HepG2 (cell line): ENCODE measurements around the gene IQCH. TPM values are rescaled to one million over a fixed set of nuclear protein-coding genes. Genes with fewer than 3 reads are reported as not detected.
"Not testable (repeated sequence)": the region's sequence is repeated elsewhere in the genome, so short reads cannot be mapped to it uniquely, and the experiment has no call there.

Experiments used
- ATAC-seq: fragments of 200-7000 bp; cut with Tn5 transposase; 3 replicates; pipeline ENCODE4 v1.9.1; 2020; ENCODE audit warnings: mild to moderate bottlenecking, moderate library complexity
- BruUV-seq: library from RNA; stranded (reverse); fragments of 400-500 nt; replicated peaks from 2 replicates; lab custom pipeline; 2021; lab: Mats Ljungman, UMichigan
- CTCF ChIA-PET: fragments of 300-600 bp; formaldehyde crosslinking; extraction: SDS; loops from one replicate; lab custom pipeline; 2021; ENCODE audit warnings: low total read pairs, inconsistent platforms, low intra/inter-chr PET ratio; lab: Yijun Ruan, JAX
- POLR2A ChIA-PET: fragments of 350-600 bp; sonication (Branson Sonifier 250); formaldehyde crosslinking; loops from one replicate; lab custom pipeline; 2020; ENCODE audit warnings: antibody characterized with exemption, inconsistent platforms; lab: Yijun Ruan, JAX
- DNase-seq: peaks from one replicate; pipeline ENCODE4 v3.0.0-alpha.2; 2015; ENCODE audit warnings: low spot score
- FAIRE-seq: peaks from 3 replicates; lab custom pipeline; 2011; peaks lifted over from hg19 to GRCh38; lab: Jason Lieb, UNC
- H2AFZ ChIP-seq: one replicate; pipeline ENCODE4 v1.6.1; 2011; ENCODE audit warnings: low read length, inconsistent platforms
- H3K27ac ChIP-seq: fragments of 300-600 bp; 3 replicates; pipeline ENCODE4 v1.8.0; 2011; ENCODE audit warnings: mixed run types, mild to moderate bottlenecking, mixed read lengths, low read length, inconsistent platforms; ENCODE audit not compliant: insufficient read depth; ENCODE audit errors: extremely low read length
- H3K27me3 ChIP-seq, 2 experiments: fragments of 200-600 bp in 1 of 2; 2 replicates in 1 of 2; 3 replicates in 1 of 2; pipeline versions ENCODE4 v1.6.0 to v1.8.0; 2011; ENCODE audit warnings: low read length in 2 of 2, mild to moderate bottlenecking in 2 of 2, moderate library complexity in 2 of 2, inconsistent platforms in 1 of 2; ENCODE audit not compliant: insufficient read depth in 2 of 2, control insufficient read depth in 1 of 2
- H3K36me3 ChIP-seq, 2 experiments: fragments of 200-600 bp in 1 of 2; replicated peaks in 1 of 2; 2 replicates in 1 of 2; 3 replicates in 1 of 2; pipeline versions ENCODE4 v1.5.1 to v1.8.0; 2011; ENCODE audit warnings: low read length in 2 of 2, inconsistent platforms in 1 of 2; ENCODE audit not compliant: insufficient read depth in 2 of 2, control insufficient read depth in 1 of 2
- H3K4me1 ChIP-seq: 2 replicates; pipeline ENCODE4 v1.5.1; 2012; ENCODE audit warnings: low read length, inconsistent platforms; ENCODE audit not compliant: insufficient read depth
- H3K4me2 ChIP-seq: 2 replicates; pipeline ENCODE4 v1.6.0; 2011; ENCODE audit warnings: low read depth, low read length, inconsistent platforms
- H3K4me3 ChIP-seq, 3 experiments: fragments of 200-600 bp in 1 of 3; sonication (generic), shearing (Covaris generic) in 1 of 3; replicated peaks in 1 of 3; 2 replicates each; pipeline ENCODE4 v1.5.1; 2011 to 2016; ENCODE audit warnings: low read length in 3 of 3, inconsistent platforms in 2 of 3, low read depth in 2 of 3, mild to moderate bottlenecking in 2 of 3, control low read depth in 1 of 3, mixed read lengths in 1 of 3; ENCODE audit not compliant: insufficient read depth in 1 of 3
- H3K79me2 ChIP-seq: one replicate; pipeline ENCODE4 v1.6.1; 2011; ENCODE audit warnings: low read length, inconsistent platforms; ENCODE audit not compliant: insufficient read depth
- H3K9ac ChIP-seq: 2 replicates; pipeline ENCODE4 v1.6.0; 2011; ENCODE audit warnings: mild to moderate bottlenecking, low read depth, low read length, inconsistent platforms; ENCODE audit not compliant: insufficient read depth
- H3K9me3 ChIP-seq: 2 replicates; pipeline ENCODE4 v1.5.1; 2012; ENCODE audit warnings: mild to moderate bottlenecking, low read length
- H4K20me1 ChIP-seq: 2 replicates; pipeline ENCODE4 v1.6.0; 2011; ENCODE audit warnings: inconsistent platforms, mild to moderate bottlenecking, low read length, moderate library complexity; ENCODE audit not compliant: insufficient read depth
- AHR ChIP-seq: IDR thresholded peaks from 2 replicates; pipeline ENCODE4 v1.6.1; 2018; ENCODE audit warnings: missing genetic modification reagents, missing compliant biosample characterization
- ZBTB8A ChIP-seq: sonication (generic); formaldehyde crosslinking; IDR thresholded peaks from 2 replicates; pipeline ENCODE4 v1.4.0; 2020; ENCODE audit warnings: mild to moderate bottlenecking, low read depth, missing genetic modification reagents, borderline replicate concordance
- ZNF549 ChIP-seq: sonication (generic); formaldehyde crosslinking; IDR thresholded peaks from 2 replicates; pipeline ENCODE4 v1.5.0; 2020; ENCODE audit warnings: missing genetic modification reagents
- ZNF614 ChIP-seq: IDR thresholded peaks from 2 replicates; pipeline ENCODE4 v1.6.1; 2018; ENCODE audit warnings: missing biosample characterization, missing genetic modification reagents, inconsistent platforms, borderline replicate concordance
- ZNF746 ChIP-seq: sonication (generic); formaldehyde crosslinking; IDR thresholded peaks from 2 replicates; pipeline ENCODE4 v1.8.0; 2022; ENCODE audit warnings: mild to moderate bottlenecking, missing genetic modification reagents
- ZNF883 ChIP-seq: sonication (generic); formaldehyde crosslinking; IDR thresholded peaks from 2 replicates; pipeline ENCODE4 v1.5.1; 2020; ENCODE audit warnings: mild to moderate bottlenecking, missing genetic modification reagents; ENCODE audit errors: not compliant biosample characterization
- WGBS: methylation state at CpG from one replicate; pipeline ENCODE4 v1.1.6; 2017; ENCODE audit warnings: low lambda C conversion rate; 5-methylcytosine and 5-hydroxymethylcytosine counted together
- in situ Hi-C: cut with HindIII; loops from 2 replicates; pipeline ENCODE4 v1.10.0; 2017; ENCODE audit warnings: low pct_unique_long_range_greater_than_20kb; ENCODE audit not compliant: extremely low pct_ligation_motif_present
- intact Hi-C: fragments of 100-400 bp; cut with micrococcal nuclease; formaldehyde crosslinking; loops from one replicate; pipeline ENCODE4 v1.10.0; 2022; ENCODE audit not compliant: unreplicated experiment
- polyA plus RNA-seq, 8 experiments: library from polyadenylated mRNA; depleted of rRNA in 3 of 8; stranded (reverse) in 7 of 8; unstranded in 1 of 8; fragments of >200 nt; fragmentation: Illumina TruSeq in 4 of 8; extraction: Trizol in 4 of 8; gene quantifications; 2 replicates each; pipeline versions ENCODE4 v1.2.1 to v1.2.3, GENCODE V29; 2011 to 2016; ENCODE audit warnings: low read depth in 4 of 8, missing spikeins in 1 of 8, mixed read lengths in 1 of 8; ENCODE audit not compliant: insufficient read depth in 1 of 8
- total RNA-seq, 5 experiments: library from RNA; depleted of rRNA; stranded (reverse); fragments of >200 nt; fragmentation: Illumina TruSeq; extraction: Trizol; gene quantifications; 2 replicates each; pipeline ENCODE4 v1.2.3, GENCODE V29; 2016; ENCODE audit warnings: low read depth in 1 of 5
- TF ChIP-seq, protein P1 (sequence below): sonication (generic); formaldehyde crosslinking; IDR thresholded peaks from 2 replicates; pipeline ENCODE4 v1.9.0; 2022; ENCODE audit warnings: missing genetic modification reagents, mild to moderate bottlenecking, borderline replicate concordance

The IQCH gene
- total and polyA plus RNA-seq, 2 of the 13 experiments (the other 11 are each of a cell fraction or from before 2014, with no cell fraction given) = 0.16 to 0.55 TPM

DNA sequence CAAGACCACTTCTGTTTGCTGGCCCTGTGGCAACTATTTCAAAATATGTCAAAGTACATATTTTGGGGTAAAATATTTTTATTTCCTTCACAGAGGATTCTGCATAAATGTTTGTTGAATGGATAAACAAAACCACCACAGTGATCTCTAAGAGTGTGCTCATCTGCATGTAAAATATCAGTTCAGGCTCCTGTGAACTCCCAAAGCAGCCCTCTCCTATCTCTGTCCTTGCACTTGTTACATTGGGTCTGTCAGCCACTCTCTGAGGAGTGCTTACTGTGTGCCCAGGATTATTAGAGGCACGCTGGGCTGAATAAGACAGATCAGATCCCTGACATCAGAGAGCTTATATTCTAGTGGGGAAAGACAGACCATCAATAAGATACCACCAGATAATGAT lies 27.1 kb downstream of the IQCH start:
- Histone ChIP-seq H3K9ac (no peak overlapping the region), H3K4me3 (no peak overlapping the region), H3K79me2 (no peaks in the 10 kb centered on the region), H3K27me3 (no peaks in the 10 kb centered on the region; a peak in 1 of 5 replicates), H3K36me3 (no peaks in the 10 kb centered on the region), H3K27ac (no peak overlapping the region), H4K20me1 (no peaks in the 10 kb centered on the region), H3K9me3 (no peaks in the 10 kb centered on the region), H2AFZ (no peak overlapping the region), H3K4me1 (peaks cover 7% of the 10 kb centered on the region), H3K4me2 (no peak overlapping the region)
- in situ Hi-C loops = no loop called here
- FAIRE-seq (no peak), DNase-seq (no peak), ATAC-seq (no peak)
- WGBS = 0% methylated on average over 1 of the region's 1 CpG
- CTCF ChIA-PET = no interaction called here
- TF ChIP-seq AHR (CRISPR knock-in tag) = no peak
- TF ChIP-seq ZNF883 (CRISPR knock-in tag) = no peak
- no peak for TF ChIP-seq ZNF746 (CRISPR knock-in tag)
- no peak for TF ChIP-seq ZNF614 (CRISPR knock-in tag)
- no peak for TF ChIP-seq ZBTB8A (CRISPR knock-in tag)
- TF ChIP-seq ZNF549 (CRISPR knock-in tag) = no peak
- TF ChIP-seq, protein P1, sequence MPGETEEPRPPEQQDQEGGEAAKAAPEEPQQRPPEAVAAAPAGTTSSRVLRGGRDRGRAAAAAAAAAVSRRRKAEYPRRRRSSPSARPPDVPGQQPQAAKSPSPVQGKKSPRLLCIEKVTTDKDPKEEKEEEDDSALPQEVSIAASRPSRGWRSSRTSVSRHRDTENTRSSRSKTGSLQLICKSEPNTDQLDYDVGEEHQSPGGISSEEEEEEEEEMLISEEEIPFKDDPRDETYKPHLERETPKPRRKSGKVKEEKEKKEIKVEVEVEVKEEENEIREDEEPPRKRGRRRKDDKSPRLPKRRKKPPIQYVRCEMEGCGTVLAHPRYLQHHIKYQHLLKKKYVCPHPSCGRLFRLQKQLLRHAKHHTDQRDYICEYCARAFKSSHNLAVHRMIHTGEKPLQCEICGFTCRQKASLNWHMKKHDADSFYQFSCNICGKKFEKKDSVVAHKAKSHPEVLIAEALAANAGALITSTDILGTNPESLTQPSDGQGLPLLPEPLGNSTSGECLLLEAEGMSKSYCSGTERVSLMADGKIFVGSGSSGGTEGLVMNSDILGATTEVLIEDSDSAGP = no peak
- POLR2A ChIA-PET = no interaction called here
- no TSS peak for BruUV-seq
- intact Hi-C loops = no loop called here

DNA sequence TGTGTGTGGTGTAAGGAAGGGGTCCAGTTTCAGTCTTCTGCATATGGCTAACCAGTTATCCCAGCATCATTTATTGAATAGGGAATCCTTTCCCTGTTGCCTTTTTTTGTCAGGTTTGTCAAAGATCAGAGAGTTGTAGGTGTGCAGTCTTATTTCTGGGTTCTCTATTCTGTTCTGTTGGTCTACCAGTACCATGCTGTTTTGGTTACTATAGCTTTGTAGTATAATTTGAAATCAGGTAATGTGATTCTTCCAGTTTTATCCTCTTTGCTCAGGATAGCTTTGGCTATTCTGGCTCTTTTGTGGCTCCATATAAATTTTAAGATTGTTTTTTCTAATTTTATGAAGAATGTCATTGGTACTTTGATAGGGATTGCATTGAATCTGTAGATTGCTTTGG lies 31.0 kb downstream of the IQCH start:
- H3K27me3 ChIP-seq, H3K9ac ChIP-seq, H3K9me3 ChIP-seq, H3K79me2 ChIP-seq, H3K4me3 ChIP-seq, intact Hi-C loops, H3K27ac ChIP-seq, POLR2A ChIA-PET, in situ Hi-C loops, H3K36me3 ChIP-seq, ATAC-seq, H2AFZ ChIP-seq, FAIRE-seq, DNase-seq, H4K20me1 ChIP-seq, BruUV-seq, H3K4me2 ChIP-seq, CTCF ChIA-PET, H3K4me1 ChIP-seq: not testable (repeated sequence)

DNA sequence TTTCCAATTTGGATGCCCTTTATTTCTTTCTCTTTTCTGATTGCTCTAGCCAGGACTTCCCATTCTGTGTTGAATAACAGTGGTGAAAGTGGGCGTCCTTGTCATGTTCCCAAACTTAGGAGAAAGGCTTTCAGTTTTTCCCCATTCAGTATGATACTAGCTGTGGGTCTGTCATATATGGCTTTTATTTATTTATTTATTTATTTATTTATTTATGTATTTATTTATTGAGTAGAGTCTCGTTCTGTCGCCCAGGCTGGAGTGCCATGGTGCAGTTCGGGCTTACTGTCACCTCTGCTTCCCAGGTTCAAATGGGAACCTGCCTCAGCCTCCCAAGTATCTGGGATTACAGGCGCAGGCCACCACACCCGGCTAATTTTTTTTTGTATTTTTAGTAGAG lies 31.8 kb downstream of the IQCH start:
- FAIRE-seq, POLR2A ChIA-PET, H3K9ac ChIP-seq, H3K79me2 ChIP-seq, H3K4me1 ChIP-seq, intact Hi-C loops, H3K27me3 ChIP-seq, H3K27ac ChIP-seq, H3K9me3 ChIP-seq, DNase-seq, H3K4me2 ChIP-seq, H3K36me3 ChIP-seq, H3K4me3 ChIP-seq, ATAC-seq, CTCF ChIA-PET, in situ Hi-C loops, H2AFZ ChIP-seq, BruUV-seq, H4K20me1 ChIP-seq: not testable (repeated sequence)
- 27% methylated on average over 6 of the region's 6 CpGs for WGBS
